GM18858 (cell line): ENCODE data around the gene TRMO.

Experiments
- ATAC-seq: cut with Tn5 transposase; IDR thresholded peaks from one replicate; pipeline ENCODE4 v1.9.1; 2021; ENCODE audit not compliant: unreplicated experiment

The TRMO gene

DNA sequence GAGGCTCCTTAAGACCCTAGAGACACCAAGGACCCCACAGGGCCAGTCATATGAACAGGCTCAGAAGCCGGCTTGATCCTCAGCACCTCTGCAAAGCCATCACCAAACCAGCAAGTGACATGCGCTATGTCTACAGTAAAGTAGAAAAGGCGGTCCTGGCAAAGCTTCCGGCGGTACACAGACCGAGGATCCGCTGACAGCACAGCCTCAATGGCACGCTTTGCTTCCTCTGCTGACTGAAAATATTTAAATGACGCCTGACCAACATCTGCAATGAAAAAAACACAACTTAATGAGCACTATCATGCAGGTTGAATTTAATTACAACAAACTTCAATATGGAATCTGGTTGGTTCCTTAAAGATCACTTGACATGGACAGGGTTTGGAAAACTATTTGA is 17.6 kb downstream of the TRMO start:
- ATAC-seq = no peak

- ATAC-seq = no peak
Observed at GRCh38 chr9:97903177-97903576, 19.1 kb downstream of the TRMO start.

- ATAC-seq = no peak
Observed at GRCh38 chr9:97900738-97901565, 21.3 kb downstream of the TRMO start.

GRCh38 chr9:97900103-97900737 is 22.1 kb downstream of the TRMO start:
- ATAC-seq = no peak

- ATAC-seq = no peak
Observed at GRCh38 chr9:97895695-97896332, 26.5 kb downstream of the TRMO start.

DNA sequence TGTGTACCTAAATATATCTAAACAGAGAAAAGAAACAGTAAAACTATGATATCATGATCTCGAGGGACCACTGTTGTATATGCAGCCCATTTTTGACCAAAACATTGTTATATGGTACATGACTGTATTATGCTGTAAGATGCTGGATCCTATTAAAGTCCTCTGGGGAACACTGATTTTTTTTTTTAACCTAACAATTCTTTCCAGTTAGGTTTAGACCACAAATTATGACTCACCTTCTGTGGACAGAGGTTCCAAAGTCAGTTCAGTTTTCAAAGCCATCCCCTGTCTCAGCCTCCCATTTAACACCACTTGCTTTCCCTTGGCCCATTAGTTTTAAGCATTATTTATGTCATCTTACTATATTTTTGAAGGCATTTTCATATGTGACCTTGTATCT is 27.1 kb downstream of the TRMO start:
- ATAC-seq = no peak

DNA sequence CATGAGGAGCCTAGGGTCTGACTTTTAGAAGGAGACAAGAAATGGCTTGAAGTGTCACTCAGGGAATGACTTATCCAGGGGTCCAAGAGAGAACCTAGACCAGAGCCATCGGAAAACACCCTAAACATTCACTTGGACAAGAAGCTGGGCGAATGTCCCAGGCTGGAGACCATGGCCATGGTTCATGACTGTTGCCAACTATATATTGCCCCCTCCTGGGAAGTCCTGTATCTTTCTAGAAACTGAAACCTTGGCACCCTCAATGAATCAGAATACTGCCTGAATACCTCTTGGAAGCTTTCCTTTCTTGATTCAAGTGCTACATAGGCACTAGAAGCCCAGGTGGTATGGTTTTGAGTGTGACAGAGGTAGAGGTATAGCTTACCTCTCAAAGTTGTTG is 29.9 kb downstream of the TRMO start:
- no peak for ATAC-seq

- ATAC-seq = no peak
Observed at GRCh38 chr9:97891736-97892135, 30.6 kb downstream of the TRMO start.

- no peak for ATAC-seq
Observed at GRCh38 chr9:97889941-97890887, 32.1 kb downstream of the TRMO start.

GRCh38 chr9:97880336-97880735 is 42.0 kb downstream of the TRMO start:
- ATAC-seq = no peak

- no peak for ATAC-seq
Observed at GRCh38 chr9:97876061-97876460, 46.2 kb downstream of the TRMO start.

DNA sequence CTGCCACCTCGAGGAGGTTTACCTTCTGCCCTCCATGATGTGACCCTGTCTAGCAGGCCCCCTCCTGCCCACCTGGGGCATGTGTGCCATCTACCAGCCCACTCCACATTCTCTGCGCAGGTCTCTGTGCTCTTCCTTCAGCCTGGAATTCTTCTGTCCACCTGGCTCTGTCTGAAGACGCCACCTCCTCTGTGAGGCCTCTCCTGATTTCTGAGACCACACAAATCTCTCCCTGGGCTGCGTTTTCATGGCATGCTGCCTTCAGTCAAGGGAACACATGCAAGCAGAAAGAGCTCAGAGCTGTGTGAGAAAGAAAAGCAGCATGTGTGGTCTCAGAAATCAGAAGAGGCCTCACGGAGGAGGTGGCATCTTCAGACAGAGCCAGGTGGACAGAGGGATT is 47.2 kb downstream of the TRMO start:
- no peak for ATAC-seq

DNA sequence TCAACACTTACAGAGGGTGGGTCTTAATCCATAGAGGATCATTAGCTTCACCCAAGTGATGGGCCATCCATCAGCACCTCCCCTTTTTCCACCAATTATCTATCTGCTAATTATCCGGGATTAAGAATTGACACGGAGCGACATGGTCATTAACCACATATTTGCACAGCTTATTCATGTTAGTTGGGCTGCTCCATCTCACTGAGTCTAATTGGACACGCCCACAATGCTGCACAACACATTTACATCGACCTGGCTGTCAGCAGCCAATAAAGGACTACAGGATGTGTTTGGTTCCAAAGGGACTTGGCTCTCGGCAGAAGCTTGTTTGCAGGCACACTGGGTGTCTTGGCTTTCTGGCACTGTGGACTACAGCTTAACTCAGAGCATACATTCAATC is 47.7 kb downstream of the TRMO start:
- no peak for ATAC-seq

DNA sequence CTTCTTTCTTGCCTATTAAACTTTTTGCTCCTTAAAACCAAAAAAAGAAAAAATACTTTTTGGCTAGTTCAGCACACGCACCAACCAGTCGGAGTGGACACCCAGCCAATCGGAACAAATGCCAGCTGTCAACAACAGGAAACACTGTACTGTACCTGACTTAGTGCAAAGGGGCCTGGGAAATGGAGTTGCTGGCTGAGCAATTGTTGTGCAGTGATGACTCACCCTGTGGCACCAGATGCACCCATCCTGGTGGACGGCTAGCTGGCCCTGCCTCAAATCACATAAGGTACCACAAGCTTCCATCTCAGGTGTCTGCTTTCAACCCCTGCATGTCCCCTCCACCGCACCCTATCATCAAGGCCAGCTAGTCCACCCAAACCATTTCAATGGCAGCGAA is 48.4 kb downstream of the TRMO start:
- no peak for ATAC-seq

GRCh38 chr9:97873425-97873824 is 48.9 kb downstream of the TRMO start:
- ATAC-seq = no peak

DNA sequence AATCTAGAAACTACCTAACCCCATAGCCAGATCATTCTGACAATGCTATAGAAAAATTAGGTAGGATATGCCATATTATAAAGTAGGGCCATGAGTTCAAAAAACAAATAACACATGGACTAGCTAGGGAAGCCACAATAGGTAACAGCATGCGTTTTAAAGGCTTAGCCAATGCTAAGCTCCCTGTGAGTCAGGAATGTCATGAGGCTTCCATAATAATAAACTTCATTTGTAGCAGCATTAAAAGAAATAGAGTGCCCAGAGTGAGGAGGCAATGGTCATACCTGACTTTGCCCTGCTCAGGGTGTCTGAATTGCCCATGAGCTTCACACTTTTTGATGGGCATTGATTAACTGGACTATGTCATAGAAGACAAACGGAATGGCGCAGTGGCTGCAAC is 53.4 kb downstream of the TRMO start:
- no peak for ATAC-seq

GRCh38 chr9:97866848-97867247 is 55.5 kb downstream of the TRMO start:
- no peak for ATAC-seq

DNA sequence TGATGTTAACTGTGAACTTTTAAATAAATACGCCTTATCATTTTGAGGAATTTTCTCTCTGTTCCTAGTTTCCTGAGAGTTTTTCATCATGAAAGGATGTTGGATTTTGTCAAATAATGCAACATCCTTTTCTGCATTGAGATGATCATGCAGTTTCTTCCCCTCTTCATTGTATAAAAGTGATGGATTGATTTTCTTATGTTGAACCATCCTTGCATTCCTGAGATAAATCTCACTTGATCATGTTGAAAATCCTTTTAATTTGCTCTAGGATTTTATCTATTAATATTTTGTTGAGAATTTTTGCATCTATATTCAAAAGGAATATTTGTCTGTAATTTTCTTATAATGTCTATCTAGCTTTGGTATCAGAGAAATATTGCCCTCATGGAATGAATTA is 56.0 kb downstream of the TRMO start:
- ATAC-seq = no peak

- ATAC-seq = no peak
Observed at GRCh38 chr9:97864396-97864795, 57.9 kb downstream of the TRMO start.

- ATAC-seq = no peak
Observed at GRCh38 chr9:97863314-97863713, 59.0 kb downstream of the TRMO start.

DNA sequence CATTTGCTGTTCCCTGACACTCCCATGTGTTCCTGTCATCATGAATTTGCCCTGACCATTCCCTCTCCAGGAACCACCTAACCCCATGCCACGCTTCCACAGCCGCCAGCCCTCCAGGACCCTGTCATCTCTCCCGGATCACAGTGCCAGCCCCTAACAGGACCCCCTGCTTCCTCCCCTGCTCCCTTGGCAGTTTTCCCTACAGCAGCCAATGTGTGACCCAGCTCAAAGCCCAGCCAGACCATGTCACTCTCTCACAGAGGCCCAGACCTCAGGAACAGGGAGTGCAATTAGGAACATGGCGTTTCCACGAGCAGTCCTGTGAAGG is 61.2 kb downstream of the TRMO start:
- no peak for ATAC-seq
